Epithelial cell of esophagus (primary cell): ENCODE measurements around the gene ZNF189.

Experiments used
- DNase-seq: peaks from one replicate; pipeline ENCODE4 v3.0.0; 2010; ENCODE audit warnings: low read depth
- H3K4me3 ChIP-seq: 2 replicates; pipeline ENCODE4 v1.5.1; 2011; ENCODE audit warnings: mild to moderate bottlenecking, low read length, control low read depth
- TF ChIP-seq, protein P1 (sequence below): IDR thresholded peaks from 2 replicates; pipeline ENCODE4 v1.5.1; 2011; ENCODE audit warnings: low read depth, mild to moderate bottlenecking, low read length, control low read depth, inconsistent platforms; ENCODE audit not compliant: insufficient read depth; ENCODE audit errors: missing control alignments

ZNF189 gene

DNA sequence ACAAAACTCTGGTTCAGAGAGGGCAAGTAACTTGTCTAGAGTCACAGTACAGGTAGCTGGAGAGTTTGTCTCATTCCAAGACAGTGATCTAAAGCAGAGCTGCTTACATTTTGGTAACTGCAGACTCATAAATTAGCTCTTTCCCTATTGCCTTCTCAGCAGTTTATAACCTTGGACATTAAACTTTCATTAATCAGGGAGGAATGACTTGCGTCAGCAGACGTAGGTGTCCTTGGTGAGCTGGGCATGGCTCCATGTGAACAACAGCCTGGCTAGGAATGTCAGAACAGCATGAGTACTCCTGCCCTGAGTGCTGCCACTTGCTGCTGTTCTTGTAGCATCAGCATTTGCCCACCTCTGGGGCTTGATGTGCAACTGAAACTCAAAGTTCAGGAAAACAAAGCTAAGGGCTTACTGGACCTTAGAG lies 39.2 kb downstream of the ZNF189 start:
- no peak overlapping the region for H3K4me3 ChIP-seq
- TF ChIP-seq, protein P1, sequence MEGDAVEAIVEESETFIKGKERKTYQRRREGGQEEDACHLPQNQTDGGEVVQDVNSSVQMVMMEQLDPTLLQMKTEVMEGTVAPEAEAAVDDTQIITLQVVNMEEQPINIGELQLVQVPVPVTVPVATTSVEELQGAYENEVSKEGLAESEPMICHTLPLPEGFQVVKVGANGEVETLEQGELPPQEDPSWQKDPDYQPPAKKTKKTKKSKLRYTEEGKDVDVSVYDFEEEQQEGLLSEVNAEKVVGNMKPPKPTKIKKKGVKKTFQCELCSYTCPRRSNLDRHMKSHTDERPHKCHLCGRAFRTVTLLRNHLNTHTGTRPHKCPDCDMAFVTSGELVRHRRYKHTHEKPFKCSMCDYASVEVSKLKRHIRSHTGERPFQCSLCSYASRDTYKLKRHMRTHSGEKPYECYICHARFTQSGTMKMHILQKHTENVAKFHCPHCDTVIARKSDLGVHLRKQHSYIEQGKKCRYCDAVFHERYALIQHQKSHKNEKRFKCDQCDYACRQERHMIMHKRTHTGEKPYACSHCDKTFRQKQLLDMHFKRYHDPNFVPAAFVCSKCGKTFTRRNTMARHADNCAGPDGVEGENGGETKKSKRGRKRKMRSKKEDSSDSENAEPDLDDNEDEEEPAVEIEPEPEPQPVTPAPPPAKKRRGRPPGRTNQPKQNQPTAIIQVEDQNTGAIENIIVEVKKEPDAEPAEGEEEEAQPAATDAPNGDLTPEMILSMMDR: no peak
- DNase-seq: no peak

DNA sequence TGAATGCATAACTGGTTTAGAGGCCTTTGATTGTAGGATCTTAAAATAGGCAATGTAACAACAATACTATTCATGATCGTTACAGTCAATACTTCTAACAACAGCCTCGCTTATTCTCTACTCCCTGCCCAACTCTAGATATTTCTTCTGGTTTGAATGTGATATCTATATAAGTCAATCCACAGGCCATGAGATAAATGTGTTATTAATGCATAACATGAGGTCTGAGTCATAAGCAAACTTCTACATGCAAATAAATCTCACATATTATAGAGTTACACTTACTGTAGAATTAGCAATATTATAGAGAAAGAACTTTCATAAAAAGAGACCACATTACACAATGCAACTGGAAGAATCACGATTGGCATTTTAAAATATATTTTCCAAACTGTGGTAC lies 39.9 kb downstream of the ZNF189 start:
- H3K4me3 ChIP-seq: no peak overlapping the region
- DNase-seq: no peak
- TF ChIP-seq, protein P1: no peak

DNA sequence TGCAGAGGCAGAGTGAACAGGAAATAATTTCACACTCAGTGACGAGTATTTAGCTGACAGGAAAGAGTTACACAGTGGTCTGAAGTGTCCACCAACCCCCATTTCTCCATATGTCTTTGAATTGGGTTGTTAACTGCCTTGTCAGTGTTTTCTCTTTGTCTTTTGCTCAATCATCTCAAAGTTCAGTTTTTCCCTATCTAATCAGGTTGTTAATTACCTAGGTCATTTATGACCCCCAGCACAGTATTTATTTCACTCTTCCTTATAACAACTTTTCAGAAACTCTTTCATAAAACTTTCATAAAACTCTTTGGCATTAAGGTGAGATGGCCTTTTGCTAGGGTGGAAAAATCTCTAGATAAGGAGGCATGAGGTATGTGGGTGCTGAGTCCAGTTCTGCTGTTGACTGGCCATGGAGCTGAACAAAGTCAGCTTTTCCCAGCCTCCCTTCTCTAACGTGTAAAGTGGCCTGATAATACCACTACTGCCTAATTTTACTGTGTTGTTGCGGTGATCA lies 42.1 kb downstream of the ZNF189 start:
- TF ChIP-seq, protein P1: no peak
- no peak for DNase-seq
- no peak overlapping the region for H3K4me3 ChIP-seq

DNA sequence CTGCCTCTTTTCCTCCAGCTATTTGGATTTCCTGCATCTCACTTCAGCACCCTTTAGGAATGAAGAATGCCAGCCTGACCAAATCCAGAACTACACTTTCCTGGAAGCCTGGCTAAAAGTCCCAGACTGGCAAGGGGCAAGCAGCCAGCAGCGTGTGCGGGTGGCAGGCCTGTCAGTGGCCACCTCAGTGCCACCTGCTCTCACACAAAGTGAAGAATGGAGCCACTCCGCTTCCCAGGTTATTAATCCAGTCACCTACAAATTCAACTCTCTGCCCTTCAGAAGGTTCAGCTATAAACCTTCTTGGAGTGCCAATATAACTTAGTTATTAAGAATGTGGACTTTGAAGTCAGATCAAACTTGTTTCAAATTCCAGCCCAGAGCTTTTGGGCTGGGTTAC lies 43.7 kb downstream of the ZNF189 start:
- TF ChIP-seq, protein P1: no peak

DNA sequence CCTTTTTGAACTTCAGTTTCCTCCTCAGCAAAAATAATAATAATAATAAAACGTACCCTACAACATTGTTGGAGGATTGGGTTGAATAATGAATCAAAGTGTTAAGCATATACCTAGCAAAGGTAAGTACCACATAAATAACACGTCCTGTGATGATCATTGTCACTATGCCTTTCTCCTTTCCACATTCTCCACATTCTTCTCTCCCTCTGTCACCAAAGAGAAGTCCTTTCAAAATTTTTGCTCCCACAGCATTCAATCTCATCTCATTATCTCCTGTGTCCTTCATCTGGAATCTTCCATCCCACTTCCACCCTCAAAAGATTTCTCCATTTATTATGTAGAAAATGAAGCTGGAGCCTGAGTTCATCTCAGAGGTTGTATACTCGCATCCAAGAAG lies 44.1 kb downstream of the ZNF189 start:
- no peak overlapping the region for H3K4me3 ChIP-seq

More for the DNA sequence above, 43.7 kb downstream of the ZNF189 start:
- DNase-seq: no peak
- H3K4me3 ChIP-seq: no peak overlapping the region

DNA sequence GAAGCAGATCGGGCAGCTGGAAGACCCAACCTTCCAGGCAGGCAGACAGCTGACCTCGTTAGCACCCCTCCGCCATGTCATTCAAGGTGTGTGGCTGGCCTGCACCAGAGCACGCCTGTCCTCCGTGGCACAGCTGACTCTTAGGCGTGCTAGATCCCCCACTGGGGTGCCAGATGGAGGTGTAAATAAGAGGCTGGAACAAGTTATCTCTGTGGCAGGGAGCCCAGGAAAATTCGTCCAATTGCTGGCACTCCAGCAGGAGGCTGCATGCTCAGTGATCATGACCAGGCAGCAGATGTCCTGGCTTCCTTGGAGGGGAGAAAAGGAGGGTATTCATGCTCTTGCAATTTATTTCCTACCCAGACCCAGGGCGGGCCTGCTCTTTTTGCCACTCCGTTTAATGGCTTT lies 44.7 kb downstream of the ZNF189 start:
- TF ChIP-seq, protein P1: no peak
- no peak overlapping the region for H3K4me3 ChIP-seq
- DNase-seq: no peak

More for the DNA sequence above, 44.1 kb downstream of the ZNF189 start:
- TF ChIP-seq, protein P1: no peak
- DNase-seq: no peak

DNA sequence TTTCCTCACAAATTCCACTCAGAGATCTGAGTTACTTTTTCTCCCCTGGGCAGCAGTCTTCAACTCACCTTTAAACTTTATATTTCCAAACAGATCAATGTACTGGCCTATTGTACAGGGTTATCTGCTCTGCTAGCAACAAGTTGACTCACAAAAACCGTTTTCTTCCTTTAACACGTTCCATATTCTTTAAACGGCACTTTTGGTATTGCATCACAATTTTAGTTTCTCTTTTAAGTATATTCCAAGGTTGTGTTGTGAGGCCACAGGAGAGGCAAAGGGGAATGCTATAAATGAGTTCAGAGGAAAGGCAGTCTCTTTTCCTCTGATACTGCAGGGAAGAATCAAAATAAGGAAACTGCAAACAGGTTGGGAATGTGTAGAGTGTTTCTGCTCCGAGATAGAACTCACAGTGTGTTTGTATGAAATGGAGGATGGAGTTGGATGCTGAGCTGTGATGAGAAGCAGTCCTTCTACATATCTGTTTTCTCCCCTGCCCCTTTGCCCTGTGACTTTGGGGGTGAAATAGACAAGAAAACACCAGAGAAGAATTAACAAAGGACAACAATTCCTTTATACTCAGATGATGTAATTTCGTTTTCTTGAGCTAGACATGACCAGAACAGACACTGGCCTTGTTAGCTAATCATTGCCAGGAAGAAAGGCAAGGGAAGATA lies 46.8 kb downstream of the ZNF189 start:
- DNase-seq: no peak
- TF ChIP-seq, protein P1: no peak
- no peak overlapping the region for H3K4me3 ChIP-seq
